Vagina (tissue), 2 donors: ENCODE data around the gene FOXP4.

ENCODE experiments used
- CTCF ChIP-seq, 3 experiments: fragments of 450-650 bp in 2 of 3; fragments of 200-600 bp in 1 of 3; sonication (generic) in 1 of 3; IDR thresholded peaks; one replicate each; pipeline ENCODE4 v1.5.1; 2017 to 2019; ENCODE audit warnings: antibody characterized with exemption in 3 of 3, mild to moderate bottlenecking in 2 of 3, moderate library complexity in 2 of 3
- POLR2A ChIP-seq, 2 donors: fragments of 450-650 bp; IDR thresholded peaks; one replicate each; pipeline ENCODE4 v1.6.1; 2017; ENCODE audit warnings: antibody characterized with exemption in 2 of 2, mild to moderate bottlenecking in 2 of 2, moderate library complexity in 2 of 2

DNA sequence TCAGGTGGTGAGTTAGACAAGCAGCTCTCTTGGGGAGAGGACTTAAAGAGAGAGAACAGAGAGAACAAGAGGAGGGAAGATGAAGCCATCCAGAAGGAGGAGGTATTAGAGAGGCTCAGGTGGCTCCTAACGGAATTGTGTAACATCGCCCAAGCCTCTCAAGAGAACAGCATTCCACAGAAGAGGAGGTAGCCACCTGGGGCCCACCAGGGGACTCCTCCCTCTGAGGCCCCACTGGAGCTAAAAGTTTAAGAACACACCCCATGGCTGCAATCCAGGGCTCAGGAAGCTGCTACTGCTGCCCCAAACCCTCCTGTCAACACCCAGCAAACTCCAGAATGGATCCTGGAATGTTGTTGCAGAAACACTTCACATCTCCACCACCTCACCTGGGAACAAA, 68.5 kb downstream of the FOXP4 start:
- TF ChIP-seq POLR2A (IDR thresholded peaks at IDR 0.05) (no peak), CTCF (IDR thresholded peaks at IDR 0.05) (no peak)
